Measurements from ENCODE around the gene LAMB2.

GRCh38 chr3:49175530-49175929, 42.7 kb upstream of the LAMB2 start:
- TF ChIP-seq, protein P1, sequence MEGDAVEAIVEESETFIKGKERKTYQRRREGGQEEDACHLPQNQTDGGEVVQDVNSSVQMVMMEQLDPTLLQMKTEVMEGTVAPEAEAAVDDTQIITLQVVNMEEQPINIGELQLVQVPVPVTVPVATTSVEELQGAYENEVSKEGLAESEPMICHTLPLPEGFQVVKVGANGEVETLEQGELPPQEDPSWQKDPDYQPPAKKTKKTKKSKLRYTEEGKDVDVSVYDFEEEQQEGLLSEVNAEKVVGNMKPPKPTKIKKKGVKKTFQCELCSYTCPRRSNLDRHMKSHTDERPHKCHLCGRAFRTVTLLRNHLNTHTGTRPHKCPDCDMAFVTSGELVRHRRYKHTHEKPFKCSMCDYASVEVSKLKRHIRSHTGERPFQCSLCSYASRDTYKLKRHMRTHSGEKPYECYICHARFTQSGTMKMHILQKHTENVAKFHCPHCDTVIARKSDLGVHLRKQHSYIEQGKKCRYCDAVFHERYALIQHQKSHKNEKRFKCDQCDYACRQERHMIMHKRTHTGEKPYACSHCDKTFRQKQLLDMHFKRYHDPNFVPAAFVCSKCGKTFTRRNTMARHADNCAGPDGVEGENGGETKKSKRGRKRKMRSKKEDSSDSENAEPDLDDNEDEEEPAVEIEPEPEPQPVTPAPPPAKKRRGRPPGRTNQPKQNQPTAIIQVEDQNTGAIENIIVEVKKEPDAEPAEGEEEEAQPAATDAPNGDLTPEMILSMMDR (IDR thresholded peaks at IDR 0.05): no peak
- TF ChIP-seq POLR2A (IDR thresholded peaks at IDR 0.05): no peak

Measured in thyroid gland (tissue), 4 donors.